ENCODE measurements around the gene PLCB1.
A peak's percentile ranks its signal among the peaks of the same experiment; 100 is the strongest.
"Not testable (repeated sequence)": the region's sequence is repeated elsewhere in the genome, so short reads cannot be mapped to it uniquely, and the experiment has no call there.

PLCB1 gene

DNA sequence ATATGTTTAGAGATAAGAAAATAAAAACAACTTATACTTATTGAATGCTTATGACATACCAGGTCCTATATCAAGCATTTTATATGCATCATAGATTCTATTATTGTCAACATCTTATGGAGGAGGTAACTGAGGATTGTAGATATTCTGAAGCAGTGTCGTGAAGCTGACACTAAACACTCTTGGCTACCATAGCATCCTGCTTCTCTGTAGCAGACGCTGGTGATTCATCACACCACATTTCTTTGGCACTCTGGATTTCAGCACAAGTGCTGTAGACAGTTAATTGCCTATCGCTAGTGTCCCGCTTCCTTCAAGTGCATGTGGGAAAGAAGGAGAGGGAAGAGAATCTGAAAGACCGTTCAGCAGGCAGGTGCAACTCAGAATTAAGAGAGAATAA, 317.1 kb downstream of the PLCB1 start:
- TF ChIP-seq, protein P1, sequence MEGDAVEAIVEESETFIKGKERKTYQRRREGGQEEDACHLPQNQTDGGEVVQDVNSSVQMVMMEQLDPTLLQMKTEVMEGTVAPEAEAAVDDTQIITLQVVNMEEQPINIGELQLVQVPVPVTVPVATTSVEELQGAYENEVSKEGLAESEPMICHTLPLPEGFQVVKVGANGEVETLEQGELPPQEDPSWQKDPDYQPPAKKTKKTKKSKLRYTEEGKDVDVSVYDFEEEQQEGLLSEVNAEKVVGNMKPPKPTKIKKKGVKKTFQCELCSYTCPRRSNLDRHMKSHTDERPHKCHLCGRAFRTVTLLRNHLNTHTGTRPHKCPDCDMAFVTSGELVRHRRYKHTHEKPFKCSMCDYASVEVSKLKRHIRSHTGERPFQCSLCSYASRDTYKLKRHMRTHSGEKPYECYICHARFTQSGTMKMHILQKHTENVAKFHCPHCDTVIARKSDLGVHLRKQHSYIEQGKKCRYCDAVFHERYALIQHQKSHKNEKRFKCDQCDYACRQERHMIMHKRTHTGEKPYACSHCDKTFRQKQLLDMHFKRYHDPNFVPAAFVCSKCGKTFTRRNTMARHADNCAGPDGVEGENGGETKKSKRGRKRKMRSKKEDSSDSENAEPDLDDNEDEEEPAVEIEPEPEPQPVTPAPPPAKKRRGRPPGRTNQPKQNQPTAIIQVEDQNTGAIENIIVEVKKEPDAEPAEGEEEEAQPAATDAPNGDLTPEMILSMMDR (IDR thresholded peaks at IDR 0.05; ENCODE audit: low read depth, low read length): no peak
- H3K4me3 ChIP-seq (replicated peaks in 1 of 2; ENCODE audit: low read depth in 2 of 2, low read length in 2 of 2): no peak overlapping the region
- DNase-seq (ENCODE audit: low read depth in 2 of 2): no peak

DNA sequence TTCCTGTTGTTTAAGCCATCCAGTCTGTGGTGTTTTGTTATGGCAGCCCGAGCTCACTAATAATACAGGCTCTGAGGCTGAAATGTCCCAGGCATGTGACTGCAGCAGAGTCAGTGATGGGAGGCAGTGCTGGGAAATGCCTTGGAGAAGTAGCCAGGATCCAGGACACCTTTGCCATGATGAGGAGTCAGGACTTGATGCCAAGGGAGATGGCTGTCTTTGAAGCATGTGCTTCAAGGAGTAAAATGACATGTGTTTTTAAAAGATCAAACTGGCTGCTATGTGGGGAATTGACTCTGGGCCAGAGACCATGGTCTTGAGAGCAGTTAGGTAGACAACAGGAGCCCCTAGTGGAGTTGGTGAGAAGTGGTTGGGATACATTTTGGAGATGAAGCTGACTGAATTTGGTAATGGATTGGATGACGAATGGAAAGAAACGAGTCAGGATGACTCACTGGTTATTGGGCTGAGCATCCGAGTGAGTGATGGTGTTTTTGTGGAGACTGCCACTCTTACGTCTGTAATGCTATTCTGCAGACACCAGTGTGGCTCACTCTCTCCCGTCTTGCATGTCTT, 322.2 kb downstream of the PLCB1 start:
- TF ChIP-seq, protein P1 (IDR thresholded peaks at IDR 0.05; ENCODE audit: low read depth, low read length): peak; percentile 71
- peak; percentile 88 to 98 for DNase-seq (ENCODE audit: low read depth in 2 of 2)
- H3K4me3 ChIP-seq (replicated peaks in 1 of 2; ENCODE audit: low read depth in 2 of 2, low read length in 2 of 2): no peak overlapping the region

DNA sequence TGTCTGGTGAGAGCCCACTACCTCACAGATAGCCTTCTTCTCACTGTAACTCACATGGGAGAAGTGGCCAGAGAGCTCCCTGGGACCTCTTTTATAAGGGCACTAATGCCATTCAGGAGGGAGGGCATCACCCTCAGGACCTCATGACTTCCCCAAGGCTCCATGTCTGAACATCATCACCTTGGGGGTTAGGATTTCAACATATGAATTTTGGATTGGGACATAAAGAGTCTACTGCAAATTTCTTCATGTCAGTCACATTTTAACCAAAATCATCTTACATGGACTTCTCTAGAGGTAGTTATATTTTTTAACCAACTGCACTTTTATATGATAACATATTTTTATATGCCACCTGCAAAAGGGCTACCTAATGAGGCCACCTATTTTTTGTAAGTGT, 324.7 kb downstream of the PLCB1 start:
- DNase-seq (ENCODE audit: low read depth in 2 of 2): no peak
- no peak overlapping the region for H3K4me3 ChIP-seq (replicated peaks in 1 of 2; ENCODE audit: low read depth in 2 of 2, low read length in 2 of 2)
- TF ChIP-seq, protein P1 (IDR thresholded peaks at IDR 0.05; ENCODE audit: low read depth, low read length): no peak

DNA sequence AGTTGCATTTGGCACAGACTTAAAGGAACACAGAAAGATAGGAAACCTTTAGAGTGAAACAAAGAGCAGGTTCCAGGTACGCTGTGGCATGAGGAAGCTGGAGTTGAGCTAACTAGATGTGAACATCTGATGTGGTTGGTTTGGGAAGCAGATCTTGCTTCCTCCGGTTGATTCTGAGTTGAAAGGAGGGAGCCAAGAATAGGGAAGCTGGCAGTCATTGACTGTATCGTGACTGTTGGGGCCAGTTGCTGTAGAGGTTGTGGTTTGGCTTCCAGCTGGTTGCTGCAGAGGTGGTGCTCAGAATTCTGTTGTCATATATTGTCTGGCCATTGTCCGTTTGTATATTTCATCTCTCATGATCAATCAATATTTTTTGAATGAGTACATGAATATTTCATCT, 325.9 kb downstream of the PLCB1 start:
- no peak overlapping the region for H3K4me3 ChIP-seq (replicated peaks in 1 of 2; ENCODE audit: low read depth in 2 of 2, low read length in 2 of 2)
- DNase-seq (ENCODE audit: low read depth in 2 of 2): no peak
- TF ChIP-seq, protein P1 (IDR thresholded peaks at IDR 0.05; ENCODE audit: low read depth, low read length): no peak

DNA sequence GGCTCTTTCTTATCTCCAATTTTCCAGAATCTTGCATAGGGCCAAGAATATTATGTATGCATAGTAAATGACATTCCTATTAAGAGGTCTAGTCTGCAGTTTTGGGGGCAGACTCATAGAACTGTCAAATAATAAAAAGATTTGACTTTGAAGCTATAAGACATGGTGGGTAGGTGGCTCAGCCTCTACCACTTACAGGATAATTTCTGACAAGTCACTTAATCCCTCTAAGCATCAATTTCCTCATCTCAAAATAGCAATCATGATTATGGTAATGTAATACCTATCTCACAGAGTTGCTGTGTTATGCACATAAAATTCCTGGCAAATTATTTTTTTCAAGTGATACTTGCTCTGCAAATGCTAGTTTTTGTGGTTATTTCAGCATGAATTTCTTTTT, 329.1 kb downstream of the PLCB1 start:
- H3K4me3 ChIP-seq (replicated peaks in 1 of 2; ENCODE audit: low read depth in 2 of 2, low read length in 2 of 2): no peak overlapping the region
- TF ChIP-seq, protein P1 (IDR thresholded peaks at IDR 0.05; ENCODE audit: low read depth, low read length): no peak
- no peak for DNase-seq (ENCODE audit: low read depth in 2 of 2)

DNA sequence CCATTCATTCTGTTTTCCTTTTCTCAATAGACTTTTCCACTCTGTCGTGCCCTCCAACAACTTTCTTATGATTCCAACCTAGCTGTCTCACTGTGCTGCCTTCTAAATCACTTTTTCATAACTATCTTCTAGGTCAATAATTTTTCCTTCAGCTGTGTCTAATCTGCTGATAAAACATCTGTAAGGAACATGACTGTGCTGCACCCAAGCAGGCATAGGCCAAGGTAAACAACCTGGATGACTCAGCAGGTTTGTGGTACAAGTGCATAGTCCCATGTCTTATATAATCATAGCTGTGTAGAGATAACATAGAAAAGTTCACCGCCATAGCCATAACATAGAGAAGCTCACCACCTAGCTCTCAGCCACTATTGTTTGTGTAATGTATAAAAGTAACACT, 332.3 kb downstream of the PLCB1 start:
- peak in 1 of 2 donors; percentile 30 for DNase-seq (ENCODE audit: low read depth in 2 of 2)
- no peak overlapping the region for H3K4me3 ChIP-seq (replicated peaks in 1 of 2; ENCODE audit: low read depth in 2 of 2, low read length in 2 of 2)
- TF ChIP-seq, protein P1 (IDR thresholded peaks at IDR 0.05; ENCODE audit: low read depth, low read length): no peak

DNA sequence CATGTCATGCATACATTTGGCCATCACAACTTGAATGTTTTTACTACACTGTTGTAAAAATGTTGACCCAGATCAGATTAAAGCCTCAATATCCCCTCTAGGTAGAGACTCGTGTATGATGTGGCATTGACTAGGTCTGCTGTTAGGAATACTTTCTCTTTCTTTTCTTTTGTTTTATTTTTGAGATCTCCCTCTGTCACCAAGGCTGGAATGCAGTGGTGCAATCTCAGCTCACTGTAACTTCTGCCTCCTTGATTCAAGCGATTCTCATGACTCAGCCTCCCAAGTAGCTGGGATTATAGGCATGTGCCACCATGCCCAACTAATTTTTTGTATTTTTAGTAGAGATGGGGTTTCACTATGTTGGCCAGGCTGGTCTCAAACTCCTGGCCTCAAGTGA, 334.7 kb downstream of the PLCB1 start:
- H3K4me3 ChIP-seq (replicated peaks in 1 of 2; ENCODE audit: low read depth in 2 of 2, low read length in 2 of 2): not testable (repeated sequence)
- peak; percentile 25 to 75 for DNase-seq (ENCODE audit: low read depth in 2 of 2)
